Stimulated activated naive CD8-positive, alpha-beta T cell treated with anti-CD3 and anti-CD28 coated beads, Interleukin-15, amount 100 ng/mL, for 72 hours (primary cell): ENCODE data around the gene CPNE5.

Source experiments
- ATAC-seq: fragments of 150-1000 bp; cut with Tn5 transposase; 2 replicates; pipeline ENCODE4 v1.10.0; 2021; ENCODE audit warnings: mild to moderate bottlenecking, moderate library complexity
- DNase-seq, 2 donors: peaks; one replicate each; pipeline ENCODE4 v3.0.0; 2021 to 2022
- H3K27ac Mint-ChIP-seq, 2 donors: one replicate each; pipeline ENCODE4 v1.8.0; 2022; ENCODE audit warnings: mild to moderate bottlenecking in 2 of 2, mixed read lengths in 2 of 2, moderate library complexity in 2 of 2
- H3K27me3 Mint-ChIP-seq: one replicate; pipeline ENCODE4 v1.8.0; 2022; ENCODE audit warnings: mixed read lengths
- H3K4me1 Mint-ChIP-seq: one replicate; pipeline ENCODE4 v1.8.0; 2022; ENCODE audit warnings: mild to moderate bottlenecking, mixed read lengths
- H3K4me3 Mint-ChIP-seq, 2 donors: one replicate each; pipeline ENCODE4 v1.8.0; 2022; ENCODE audit warnings: mild to moderate bottlenecking in 2 of 2, mixed read lengths in 2 of 2, moderate library complexity in 1 of 2
- H3K9me3 Mint-ChIP-seq, 2 donors: one replicate each; pipeline ENCODE4 v1.8.0; 2022; ENCODE audit warnings: mixed read lengths in 2 of 2

CPNE5 gene

GRCh38 chr6:36749829-36750489 lies 89.3 kb downstream of the CPNE5 start:
- H3K9me3 Mint-ChIP-seq, result peaks cover 0 to 16% of the 10 kb centered on the region in 2 donors
- H3K27ac Mint-ChIP-seq, result no peak overlapping the region

GRCh38 chr6:36746251-36746650 lies 93.0 kb downstream of the CPNE5 start:
- Mint-ChIP-seq H3K27me3 (peaks cover 9% of the 10 kb centered on the region), H3K4me1 (peaks cover 5% of the 10 kb centered on the region), H3K4me3 (no peak overlapping the region), H3K9me3 (peaks cover 0 to 16% of the 10 kb centered on the region in 2 donors), H3K27ac (no peak overlapping the region)
- DNase-seq (no peak), ATAC-seq (no peak)

More at GRCh38 chr6:36749829-36750489, 89.3 kb downstream of the CPNE5 start:
- no peak overlapping the region for H3K4me3 Mint-ChIP-seq
- DNase-seq (no peak), ATAC-seq (no peak)
- H3K4me1 Mint-ChIP-seq, result peaks cover 35% of the 10 kb centered on the region
- peaks cover 9% of the 10 kb centered on the region for H3K27me3 Mint-ChIP-seq

- Mint-ChIP-seq H3K9me3 (peaks cover 0 to 16% of the 10 kb centered on the region in 2 donors), H3K27ac (no peak overlapping the region), H3K4me3 (no peak overlapping the region), H3K4me1 (peaks cover 5% of the 10 kb centered on the region), H3K27me3 (peaks cover 9% of the 10 kb centered on the region)
- no peak for ATAC-seq
- DNase-seq, result no peak
Observed at GRCh38 chr6:36745836-36746235, 93.4 kb downstream of the CPNE5 start.

GRCh38 chr6:36745283-36745682 lies 94.0 kb downstream of the CPNE5 start:
- peaks cover 5% of the 10 kb centered on the region for H3K4me1 Mint-ChIP-seq
- H3K4me3 Mint-ChIP-seq, result no peak overlapping the region
- peaks cover 9% of the 10 kb centered on the region for H3K27me3 Mint-ChIP-seq
- peaks cover 0 to 16% of the 10 kb centered on the region in 2 donors for H3K9me3 Mint-ChIP-seq
- no peak overlapping the region for H3K27ac Mint-ChIP-seq
- ATAC-seq (no peak), DNase-seq (no peak)

- Mint-ChIP-seq H3K4me3 (no peak overlapping the region), H3K27me3 (peaks cover 9% of the 10 kb centered on the region), H3K27ac (peak overlapping the region in 1 of 2 donors; percentile 55), H3K9me3 (peaks cover 0 to 12% of the 10 kb centered on the region in 2 donors), H3K4me1 (peaks cover 5% of the 10 kb centered on the region)
- ATAC-seq, result no peak
- no peak for DNase-seq
Observed at GRCh38 chr6:36744304-36744673, 95.0 kb downstream of the CPNE5 start.

GRCh38 chr6:36743538-36744303 lies 95.5 kb downstream of the CPNE5 start:
- Mint-ChIP-seq H3K4me3 (no peak overlapping the region), H3K9me3 (peaks cover 0 to 7% of the 10 kb centered on the region in 2 donors), H3K27me3 (peaks cover 9% of the 10 kb centered on the region), H3K27ac (peak overlapping the region in 1 of 2 donors; percentile 54), H3K4me1 (peaks cover 5% of the 10 kb centered on the region)
- no peak for DNase-seq
- no peak for ATAC-seq

GRCh38 chr6:36743032-36743431 lies 96.2 kb downstream of the CPNE5 start:
- DNase-seq (no peak), ATAC-seq (no peak)
- peaks cover 9% of the 10 kb centered on the region for H3K27me3 Mint-ChIP-seq
- H3K4me3 Mint-ChIP-seq, result no peak overlapping the region
- H3K9me3 Mint-ChIP-seq, result no peaks in the 10 kb centered on the region
- H3K4me1 Mint-ChIP-seq, result peaks cover 5% of the 10 kb centered on the region
- H3K27ac Mint-ChIP-seq, result peak overlapping the region in 1 of 2 donors; percentile 5

- Mint-ChIP-seq H3K27me3 (peaks cover 9% of the 10 kb centered on the region), H3K4me1 (peaks cover 5% of the 10 kb centered on the region), H3K27ac (no peak overlapping the region), H3K9me3 (no peaks in the 10 kb centered on the region), H3K4me3 (no peak overlapping the region)
- no peak for DNase-seq
- ATAC-seq, result peak; percentile 29
Observed at GRCh38 chr6:36742146-36742545, 97.1 kb downstream of the CPNE5 start.

- no peaks in the 10 kb centered on the region for H3K9me3 Mint-ChIP-seq
- peak overlapping the region; percentile 34 to 79 for H3K27ac Mint-ChIP-seq
- H3K4me3 Mint-ChIP-seq, result no peak overlapping the region
- no peaks in the 10 kb centered on the region for H3K27me3 Mint-ChIP-seq
- H3K4me1 Mint-ChIP-seq, result peaks cover 5% of the 10 kb centered on the region
- ATAC-seq (no peak), DNase-seq (no peak)
Observed at GRCh38 chr6:36740818-36741179, 98.4 kb downstream of the CPNE5 start.

- Mint-ChIP-seq H3K4me3 (no peak overlapping the region), H3K27ac (peak overlapping the region; percentile 34 to 79), H3K27me3 (peaks cover under 1% of the 10 kb centered on the region), H3K9me3 (no peaks in the 10 kb centered on the region), H3K4me1 (peaks cover 6% of the 10 kb centered on the region)
- ATAC-seq (no peak), DNase-seq (no peak)
Observed at GRCh38 chr6:36739947-36740817, 99.1 kb downstream of the CPNE5 start.

GRCh38 chr6:36738108-36738507 lies 101.1 kb downstream of the CPNE5 start:
- no peak overlapping the region for H3K4me3 Mint-ChIP-seq
- peak overlapping the region in 1 of 2 donors; percentile 27 for H3K27ac Mint-ChIP-seq
- H3K9me3 Mint-ChIP-seq, result no peaks in the 10 kb centered on the region
- peaks cover 16% of the 10 kb centered on the region for H3K27me3 Mint-ChIP-seq
- ATAC-seq (no peak), DNase-seq (no peak)
- peaks cover 22% of the 10 kb centered on the region for H3K4me1 Mint-ChIP-seq

GRCh38 chr6:36737043-36737785 lies 102.0 kb downstream of the CPNE5 start:
- Mint-ChIP-seq H3K4me1 (peaks cover 23% of the 10 kb centered on the region), H3K27ac (no peak overlapping the region), H3K4me3 (no peak overlapping the region), H3K9me3 (no peaks in the 10 kb centered on the region), H3K27me3 (peaks cover 16% of the 10 kb centered on the region)
- DNase-seq (no peak), ATAC-seq (no peak)

- Mint-ChIP-seq H3K4me1 (peaks cover 23% of the 10 kb centered on the region), H3K4me3 (peak overlapping the region; percentile 63 to 72), H3K27me3 (peaks cover 16% of the 10 kb centered on the region), H3K27ac (peak overlapping the region in 1 of 2 donors; percentile 64), H3K9me3 (no peaks in the 10 kb centered on the region)
- ATAC-seq, result peak; percentile 92
- peak in 1 of 2 donors; percentile 49 for DNase-seq
Observed at GRCh38 chr6:36735110-36736071, 103.9 kb downstream of the CPNE5 start.

GRCh38 chr6:36734486-36735060 lies 104.7 kb downstream of the CPNE5 start:
- peak overlapping the region in 1 of 2 donors; percentile 64 for H3K27ac Mint-ChIP-seq
- H3K4me1 Mint-ChIP-seq, result peaks cover 23% of the 10 kb centered on the region
- peaks cover 16% of the 10 kb centered on the region for H3K27me3 Mint-ChIP-seq
- ATAC-seq, result peak; percentile 3
- H3K4me3 Mint-ChIP-seq, result peak overlapping the region; percentile 63 to 72
- DNase-seq, result no peak
- H3K9me3 Mint-ChIP-seq, result no peaks in the 10 kb centered on the region
